ENCODE measurements around the gene FBXO40.

FBXO40 gene

DNA sequence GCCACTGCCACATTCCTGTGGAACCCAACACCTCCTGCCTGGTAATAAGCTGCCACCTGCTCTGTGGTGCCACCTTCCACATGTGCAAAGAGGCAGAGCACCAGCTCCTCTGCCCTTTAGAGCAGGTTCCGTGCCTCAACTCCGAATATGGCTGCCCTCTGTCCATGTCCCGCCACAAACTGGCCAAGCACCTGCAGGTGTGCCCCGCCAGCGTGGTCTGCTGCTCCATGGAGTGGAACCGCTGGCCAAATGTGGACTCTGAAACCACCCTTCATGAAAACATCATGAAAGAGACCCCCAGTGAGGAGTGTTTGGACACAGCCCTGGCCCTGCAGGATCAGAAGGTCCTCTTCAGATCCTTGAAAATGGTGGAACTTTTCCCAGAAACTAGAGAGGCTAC lies 28.3 kb downstream of the FBXO40 start:
- DNase-seq (ENCODE audit: low spot score), result no peak

- DNase-seq (ENCODE audit: low spot score), result no peak
These were observed 31.1 kb downstream of the FBXO40 start for GRCh38 chr3:121624147-121624899.

- DNase-seq (ENCODE audit: low spot score), result no peak
These were observed 33.3 kb downstream of the FBXO40 start for GRCh38 chr3:121626495-121626894.

- no peak for DNase-seq (ENCODE audit: low spot score)
These were observed 34.0 kb downstream of the FBXO40 start for GRCh38 chr3:121627211-121627610.

DNA sequence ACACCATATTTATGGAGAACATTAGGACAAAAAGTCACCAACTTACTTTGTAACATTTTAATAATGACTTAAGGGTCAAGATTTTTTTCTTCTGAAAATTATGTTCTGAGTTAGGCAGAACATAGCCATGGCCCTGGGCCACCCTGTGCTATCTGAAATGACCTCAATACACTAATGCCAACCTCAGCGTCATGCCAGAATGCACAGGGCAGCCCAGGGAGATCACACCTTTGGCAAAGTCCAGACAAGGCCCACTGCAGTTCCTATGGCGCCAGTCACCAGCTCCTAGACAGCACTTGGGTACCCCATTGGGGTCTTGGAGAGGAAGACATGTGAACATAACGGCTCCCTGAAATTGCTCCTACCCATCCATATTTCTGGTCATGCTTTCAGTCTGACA lies 34.4 kb downstream of the FBXO40 start:
- DNase-seq (ENCODE audit: low spot score), result no peak

DNA sequence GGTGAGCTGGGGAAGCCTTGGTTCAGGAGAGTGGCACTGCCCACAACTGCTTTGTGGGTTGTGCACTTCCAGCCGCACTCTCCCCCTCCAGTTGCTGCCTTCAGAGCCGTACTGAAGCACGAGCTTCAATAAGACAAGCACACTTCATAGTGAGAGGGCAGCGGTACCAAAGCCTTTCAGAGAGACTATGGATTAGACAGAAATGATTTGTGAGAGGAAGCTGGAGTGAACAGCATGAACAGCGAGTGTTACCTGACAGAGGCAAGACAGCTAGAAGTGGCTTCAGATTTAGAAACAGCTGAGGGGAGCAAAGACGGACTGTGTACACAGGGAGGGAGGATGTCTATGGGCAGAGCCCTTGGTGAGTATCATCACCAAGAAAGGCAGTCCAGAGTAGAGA lies 36.4 kb downstream of the FBXO40 start:
- DNase-seq (ENCODE audit: low spot score), result no peak

DNA sequence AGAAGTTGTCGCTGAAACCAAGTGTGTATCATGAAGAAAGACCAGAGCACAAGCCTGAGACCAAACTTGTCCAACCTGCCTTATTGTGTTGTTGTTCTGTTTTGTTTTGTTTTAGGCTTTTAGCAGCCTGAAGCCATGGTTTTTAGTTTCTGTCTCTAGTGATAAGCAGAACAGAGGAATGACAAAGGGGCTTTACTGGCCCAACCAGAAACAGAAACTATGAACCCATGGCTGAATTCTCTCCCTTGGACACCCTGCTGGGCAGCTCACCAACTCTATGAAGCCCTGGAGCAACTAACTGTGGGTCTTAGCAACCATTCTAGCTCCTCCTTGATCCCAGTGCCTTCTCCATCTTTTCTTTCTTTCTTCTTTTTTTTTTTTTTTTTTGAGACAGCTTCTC lies 37.2 kb downstream of the FBXO40 start:
- DNase-seq (ENCODE audit: low spot score), result no peak

DNA sequence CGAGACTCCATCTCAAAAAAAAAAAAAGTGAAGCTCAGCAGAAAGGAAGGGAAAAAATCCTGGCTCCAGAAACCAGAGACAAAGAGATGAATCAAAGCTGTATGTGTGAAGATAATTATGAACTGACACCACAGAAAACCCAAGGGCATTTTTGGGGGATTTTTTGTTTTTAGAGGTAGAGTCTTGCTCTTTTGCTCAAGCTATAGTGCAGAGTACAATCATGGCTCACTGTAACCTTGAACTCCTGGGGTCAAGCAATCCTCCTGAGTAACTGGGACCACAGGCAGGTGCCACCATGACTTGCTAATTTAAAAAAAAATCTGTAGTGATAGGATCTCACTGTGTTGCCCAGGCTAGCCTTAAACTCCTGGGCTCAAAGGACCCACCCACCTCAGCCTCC lies 44.7 kb downstream of the FBXO40 start:
- DNase-seq (ENCODE audit: low spot score), result no peak

DNA sequence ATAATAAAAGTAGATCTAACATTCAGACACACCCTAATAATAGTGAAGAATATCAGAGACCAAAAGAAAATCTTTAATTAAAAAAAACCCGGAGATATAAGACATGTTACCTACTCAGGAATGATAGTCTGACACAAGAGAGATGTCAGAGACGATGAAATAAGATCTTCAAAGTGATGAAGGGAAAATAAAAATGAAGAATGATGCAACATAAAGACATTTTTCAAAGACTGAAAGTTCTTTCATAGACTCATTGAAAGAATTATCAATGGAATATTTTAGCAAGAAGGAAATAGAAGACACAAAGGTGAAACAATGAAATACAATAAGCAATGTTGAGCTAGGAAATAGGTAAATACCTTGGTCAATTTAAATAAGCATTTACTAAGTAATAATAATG lies 47.9 kb downstream of the FBXO40 start:
- DNase-seq (ENCODE audit: low spot score), result no peak

GRCh38 chr3:121642601-121643314 lies 49.6 kb downstream of the FBXO40 start:
- DNase-seq (ENCODE audit: low spot score), result no peak

- no peak for DNase-seq (ENCODE audit: low spot score)
These were observed 51.9 kb downstream of the FBXO40 start for GRCh38 chr3:121645054-121645453.

DNA sequence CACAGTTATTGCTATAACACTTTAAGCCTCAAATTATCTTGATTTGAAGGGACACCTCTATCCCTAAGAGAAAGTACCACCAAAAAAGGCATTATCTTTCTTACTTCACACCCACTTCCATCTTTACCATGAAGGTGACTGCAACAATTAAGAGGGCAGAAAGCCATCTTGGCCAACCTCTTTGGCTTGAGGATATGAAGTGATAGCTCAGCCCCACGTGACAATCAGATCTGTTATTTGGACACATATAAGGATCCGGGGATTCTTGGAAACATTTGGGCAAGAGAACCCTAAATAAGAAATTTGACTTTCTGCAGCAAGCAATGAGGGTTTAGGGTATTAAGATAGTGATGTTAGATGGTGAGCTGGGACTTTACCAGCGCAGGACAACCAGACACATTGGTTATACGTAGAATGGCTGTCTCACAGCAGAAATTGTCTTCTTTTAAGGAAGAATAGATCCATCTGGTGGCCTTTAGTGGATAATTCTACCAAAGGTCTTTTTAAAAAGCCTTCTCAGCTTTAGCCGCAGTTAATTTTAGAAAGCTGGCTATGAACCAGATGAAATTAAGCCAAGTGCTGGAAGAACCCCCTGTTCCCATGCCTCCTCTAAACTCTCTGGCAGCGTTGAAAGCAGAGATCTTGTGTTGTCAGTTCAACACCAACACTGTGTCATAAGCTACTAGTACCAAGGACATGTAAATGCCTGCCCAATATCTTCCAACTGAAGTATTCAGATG lies 55.2 kb downstream of the FBXO40 start:
- no peak for DNase-seq (ENCODE audit: low spot score)

GRCh38 chr3:121649645-121650044 lies 56.5 kb downstream of the FBXO40 start:
- DNase-seq (ENCODE audit: low spot score), result no peak

- no peak for DNase-seq (ENCODE audit: low spot score)
These were observed 58.5 kb downstream of the FBXO40 start for GRCh38 chr3:121651684-121652083.

- DNase-seq (ENCODE audit: low spot score), result no peak
These were observed 61.6 kb downstream of the FBXO40 start for GRCh38 chr3:121654493-121655385.

- DNase-seq (ENCODE audit: low spot score), result no peak
These were observed 65.7 kb downstream of the FBXO40 start for GRCh38 chr3:121658716-121659435.

GRCh38 chr3:121659586-121659985 lies 66.4 kb downstream of the FBXO40 start:
- DNase-seq (ENCODE audit: low spot score), result no peak

DNA sequence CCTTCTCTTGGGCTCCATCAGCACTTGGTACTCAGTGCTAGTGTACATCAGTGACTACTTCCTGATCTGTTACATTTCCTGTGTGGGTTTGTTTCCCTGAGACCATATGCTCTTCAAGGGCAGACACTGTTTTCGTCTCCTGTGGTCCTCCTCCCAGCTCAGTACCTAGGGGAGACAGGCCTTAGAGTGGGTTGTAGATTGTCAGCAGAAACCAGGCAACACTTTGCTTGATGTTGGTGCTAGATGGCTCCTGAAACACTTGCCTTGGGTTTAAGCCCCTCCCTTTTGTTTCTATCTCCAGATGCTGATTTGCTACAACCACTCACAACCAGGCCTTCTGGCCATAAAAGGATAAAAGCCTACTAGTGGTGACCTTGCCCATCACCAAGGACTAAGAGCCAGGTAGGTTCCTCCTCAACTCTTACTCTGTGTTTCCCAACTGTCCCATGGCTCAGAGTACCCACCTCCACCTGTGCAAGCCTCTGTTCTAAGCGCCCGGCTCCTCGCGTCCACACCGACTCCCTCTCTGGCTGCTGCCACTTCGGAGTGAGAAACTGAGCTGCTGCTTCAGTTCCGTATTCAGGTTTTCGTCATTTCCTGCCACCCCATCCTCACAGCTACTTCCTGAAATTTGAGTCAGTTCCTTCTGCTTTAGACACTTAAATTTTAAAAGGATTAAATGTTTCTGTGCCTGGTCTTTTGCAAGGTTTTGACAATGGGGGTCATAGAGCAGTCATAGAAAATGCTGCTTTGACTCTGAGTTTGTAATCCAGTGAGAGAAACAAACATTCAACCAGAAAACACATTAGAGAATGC lies 67.4 kb downstream of the FBXO40 start, which contains the start of gene HCLS1:
Gene HCLS1, minus strand, starts transcription at position 548 of the 816 bp plus-strand sequence. CDS start 2,556 bp downstream, outside the sequence.
- DNase-seq (ENCODE audit: low spot score), result no peak

- DNase-seq (ENCODE audit: low spot score), result no peak
These were observed 68.2 kb downstream of the FBXO40 start for GRCh38 chr3:121661376-121661775.

DNA sequence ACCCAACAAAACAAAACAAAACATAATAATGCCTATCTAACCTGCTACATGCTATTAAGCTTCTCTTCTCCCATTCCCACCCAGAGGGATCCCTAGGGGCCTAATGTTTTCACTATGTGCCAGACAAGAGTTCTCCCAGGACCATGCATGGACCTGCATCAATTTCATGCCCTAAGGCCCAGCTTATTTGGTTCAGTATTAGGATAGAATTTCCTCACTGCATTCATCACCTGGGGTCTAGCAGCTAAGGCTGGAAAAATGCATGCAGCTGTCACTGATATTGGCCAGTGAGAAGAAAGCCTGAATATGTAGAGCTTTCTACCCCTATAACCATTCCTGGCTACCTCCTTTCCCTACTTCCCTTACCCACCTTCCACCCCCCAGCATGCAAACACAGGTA lies 69.6 kb downstream of the FBXO40 start:
- no peak for DNase-seq (ENCODE audit: low spot score)

All from GM03348 (cell line).